WTC11 (cell line): Measurements from ENCODE around the gene FYN. TPM values are rescaled to one million over a fixed set of nuclear protein-coding genes. Genes with fewer than 3 reads are reported as not detected.

ENCODE experiments used
- ATAC-seq: fragments of 200-7000 bp; cut with Tn5 transposase; 2 replicates; pipeline ENCODE4 v1.10.0; 2021; ENCODE audit warnings: mild to moderate bottlenecking, moderate library complexity
- CTCF ChIA-PET: fragments of 300-600 bp; sonication (Branson Sonifier 250); formaldehyde crosslinking; loops from one replicate; lab custom pipeline; 2021; ENCODE audit warnings: antibody characterized with exemption; lab: Charles Lee
- POLR2A ChIA-PET: fragments of 350-600 bp; sonication (Branson Sonifier 250); formaldehyde crosslinking; loops from one replicate; lab custom pipeline; 2021; ENCODE audit warnings: antibody characterized with exemption; lab: Charles Lee
- DNase-seq: peaks from one replicate; pipeline ENCODE4 v3.0.0; 2021; ENCODE audit warnings: low spot score
- H3K27ac Mint-ChIP-seq: 2 replicates; pipeline ENCODE4 v1.8.0; 2021; ENCODE audit warnings: mixed read lengths
- H3K27me3 Mint-ChIP-seq: 2 replicates; pipeline ENCODE4 v1.8.0; 2021; ENCODE audit warnings: low read depth, mild to moderate bottlenecking, moderate library complexity, mixed read lengths
- H3K36me3 Mint-ChIP-seq: 2 replicates; pipeline ENCODE4 v1.8.0; 2021; ENCODE audit warnings: mixed read lengths
- H3K4me1 Mint-ChIP-seq: 2 replicates; pipeline ENCODE4 v1.8.0; 2022; ENCODE audit warnings: mixed read lengths
- H3K4me3 Mint-ChIP-seq: 2 replicates; pipeline ENCODE4 v1.8.0; 2021; ENCODE audit warnings: mild to moderate bottlenecking, moderate library complexity, mixed read lengths
- H3K9me3 Mint-ChIP-seq: 2 replicates; pipeline ENCODE4 v1.8.0; 2021; ENCODE audit warnings: mixed read lengths
- ATF1 ChIP-seq: sonication (generic); formaldehyde crosslinking; IDR thresholded peaks from 2 replicates; pipeline ENCODE4 v1.8.1; 2023; ENCODE audit warnings: mild to moderate bottlenecking, moderate library complexity, missing genetic modification reagents
- CDX4 ChIP-seq: fragments of 250-450 bp; sonication (Bioruptor Pico); IDR thresholded peaks from 2 replicates; pipeline ENCODE4 v1.9.0; 2021; ENCODE audit warnings: moderate library complexity, mild to moderate bottlenecking, inconsistent platforms, borderline replicate concordance
- ELF4 ChIP-seq: sonication (generic); formaldehyde crosslinking; IDR thresholded peaks from 2 replicates; pipeline ENCODE4 v1.8.1; 2022; ENCODE audit warnings: low read depth, mild to moderate bottlenecking, moderate library complexity, missing genetic modification reagents
- EMX1 ChIP-seq: fragments of 250-450 bp; sonication (Bioruptor Pico); IDR thresholded peaks from 2 replicates; pipeline ENCODE4 v1.8.0; 2021; ENCODE audit warnings: mild to moderate bottlenecking
- ESRRA ChIP-seq: sonication (generic); formaldehyde crosslinking; IDR thresholded peaks from 2 replicates; pipeline ENCODE4 v1.8.1; 2022; ENCODE audit warnings: mild to moderate bottlenecking, missing genetic modification reagents, borderline replicate concordance
- ETV6 ChIP-seq: sonication (generic); formaldehyde crosslinking; IDR thresholded peaks from 2 replicates; pipeline ENCODE4 v1.8.1; 2022; ENCODE audit warnings: mild to moderate bottlenecking, missing genetic modification reagents
- FOXK1 ChIP-seq: sonication (generic); formaldehyde crosslinking; IDR thresholded peaks from 2 replicates; pipeline ENCODE4 v1.8.0; 2022; ENCODE audit warnings: mild to moderate bottlenecking, moderate library complexity, missing genetic modification reagents
- FOXP1 ChIP-seq: sonication (generic); formaldehyde crosslinking; IDR thresholded peaks from 2 replicates; pipeline ENCODE4 v1.8.0; 2022; ENCODE audit warnings: missing genetic modification reagents, mild to moderate bottlenecking, moderate library complexity, borderline replicate concordance
- MXD4 ChIP-seq: fragments of 250-450 bp; sonication (Bioruptor Pico); IDR thresholded peaks from 2 replicates; pipeline ENCODE4 v1.8.0; 2021; ENCODE audit warnings: mild to moderate bottlenecking, moderate library complexity, borderline replicate concordance
- MYBL2 ChIP-seq: sonication (generic); formaldehyde crosslinking; IDR thresholded peaks from 2 replicates; pipeline ENCODE4 v1.8.1; 2023; ENCODE audit warnings: mild to moderate bottlenecking, moderate library complexity, missing genetic modification reagents
- NR1H2 ChIP-seq: sonication (generic); formaldehyde crosslinking; IDR thresholded peaks from 2 replicates; pipeline ENCODE4 v1.9.0; 2021; ENCODE audit warnings: mild to moderate bottlenecking, moderate library complexity, missing genetic modification reagents
- OVOL2 ChIP-seq: fragments of 250-450 bp; sonication (Bioruptor Pico); IDR thresholded peaks from 2 replicates; pipeline ENCODE4 v1.9.0; 2021; ENCODE audit warnings: mild to moderate bottlenecking, borderline replicate concordance
- PREB ChIP-seq: sonication (generic); formaldehyde crosslinking; IDR thresholded peaks from 2 replicates; pipeline ENCODE4 v1.8.1; 2022; ENCODE audit warnings: mild to moderate bottlenecking, missing genetic modification reagents, moderate library complexity, borderline replicate concordance
- RELA ChIP-seq: sonication (generic); formaldehyde crosslinking; IDR thresholded peaks from 2 replicates; pipeline ENCODE4 v1.8.1; 2022; ENCODE audit warnings: missing genetic modification reagents, mild to moderate bottlenecking, borderline replicate concordance
- STAT6 ChIP-seq: sonication (generic); formaldehyde crosslinking; conservative IDR thresholded peaks from 2 replicates; pipeline ENCODE4 v1.8.1; 2023; ENCODE audit warnings: mild to moderate bottlenecking, low read depth, missing genetic modification reagents, moderate library complexity
- TEAD1 ChIP-seq: sonication (generic); formaldehyde crosslinking; IDR thresholded peaks from 2 replicates; pipeline ENCODE4 v1.8.0; 2022; ENCODE audit warnings: mild to moderate bottlenecking, missing genetic modification reagents
- ZBTB21 ChIP-seq: sonication (generic); formaldehyde crosslinking; IDR thresholded peaks from 2 replicates; pipeline ENCODE4 v1.8.1; 2023; ENCODE audit warnings: mild to moderate bottlenecking, missing genetic modification reagents, borderline replicate concordance
- ZMAT4 ChIP-seq: fragments of 250-450 bp; sonication (Bioruptor Pico); IDR thresholded peaks from 2 replicates; pipeline ENCODE4 v1.9.0; 2021; ENCODE audit warnings: mild to moderate bottlenecking
- ZNF121 ChIP-seq: sonication (generic); formaldehyde crosslinking; IDR thresholded peaks from 2 replicates; pipeline ENCODE4 v1.8.0; 2023; ENCODE audit warnings: missing genetic modification reagents
- ZNF138 ChIP-seq: sonication (generic); formaldehyde crosslinking; conservative IDR thresholded peaks from 2 replicates; pipeline ENCODE4 v1.8.1; 2022; ENCODE audit warnings: mild to moderate bottlenecking, moderate library complexity, missing genetic modification reagents
- ZNF416 ChIP-seq: fragments of 250-450 bp; sonication (Bioruptor Pico); IDR thresholded peaks from 2 replicates; pipeline ENCODE4 v1.9.0; 2021; ENCODE audit warnings: mild to moderate bottlenecking, inconsistent platforms
- total RNA-seq: library from RNA; stranded (reverse); gene quantifications from 3 replicates; pipeline ENCODE4 v1.2.3, GENCODE V29; 2021
- TF ChIP-seq, protein P1 (sequence below): sonication (generic); formaldehyde crosslinking; conservative IDR thresholded peaks from 2 replicates; pipeline ENCODE4 v1.8.1; 2022; ENCODE audit warnings: mild to moderate bottlenecking, missing genetic modification reagents
- TF ChIP-seq, protein P2 (sequence below): sonication (generic); formaldehyde crosslinking; IDR thresholded peaks from 2 replicates; pipeline ENCODE4 v1.8.0; 2022; ENCODE audit warnings: mild to moderate bottlenecking, missing genetic modification reagents
- TF ChIP-seq, protein P3 (sequence below): fragments of 250-450 bp; sonication (Bioruptor Pico); IDR thresholded peaks from 2 replicates; pipeline ENCODE4 v1.8.0; 2021; ENCODE audit warnings: mild to moderate bottlenecking
- TF ChIP-seq, protein P4 (sequence below): sonication (generic); formaldehyde crosslinking; IDR thresholded peaks from 2 replicates; pipeline ENCODE4 v1.8.1; 2023; ENCODE audit warnings: mild to moderate bottlenecking, missing genetic modification reagents, moderate library complexity

Gene FYN
- total RNA-seq, 1 experiment from 2014 or later, result 63.9 TPM

DNA sequence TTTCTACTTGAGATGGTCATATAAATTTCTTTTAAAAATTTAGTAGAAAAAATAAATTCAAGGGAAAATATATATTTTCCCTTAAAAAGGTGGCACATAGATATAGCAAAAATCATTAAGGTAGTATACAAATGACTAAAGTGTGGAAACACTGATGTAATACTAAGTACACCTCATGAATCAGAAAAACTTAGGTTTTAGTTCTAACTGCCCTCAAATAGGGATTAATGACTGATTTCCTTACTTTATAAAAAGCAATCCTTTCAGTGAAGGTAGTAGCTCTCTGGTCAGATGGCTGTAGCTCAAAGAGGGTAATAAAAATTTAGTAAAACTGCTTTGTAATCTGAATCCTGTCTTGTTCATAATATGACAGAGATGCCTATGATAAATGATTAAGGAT, 63.5 kb downstream of the FYN start (continued):
- TF ChIP-seq CDX4 (CRISPR knock-in tag) (no peak), STAT6 (CRISPR knock-in tag) (no peak), RELA (CRISPR knock-in tag) (no peak), ATF1 (no peak), PREB (CRISPR knock-in tag) (no peak), MXD4 (no peak), FOXP1 (no peak), ETV6 (CRISPR knock-in tag) (no peak)
- TF ChIP-seq, protein P1, sequence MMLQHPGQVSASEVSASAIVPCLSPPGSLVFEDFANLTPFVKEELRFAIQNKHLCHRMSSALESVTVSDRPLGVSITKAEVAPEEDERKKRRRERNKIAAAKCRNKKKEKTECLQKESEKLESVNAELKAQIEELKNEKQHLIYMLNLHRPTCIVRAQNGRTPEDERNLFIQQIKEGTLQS, result no peak
- TF ChIP-seq, protein P2, sequence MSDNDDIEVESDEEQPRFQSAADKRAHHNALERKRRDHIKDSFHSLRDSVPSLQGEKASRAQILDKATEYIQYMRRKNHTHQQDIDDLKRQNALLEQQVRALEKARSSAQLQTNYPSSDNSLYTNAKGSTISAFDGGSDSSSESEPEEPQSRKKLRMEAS (CRISPR knock-in tag), result no peak

- H3K4me1 Mint-ChIP-seq, result peaks cover 34% of the 10 kb centered on the region
- TF ChIP-seq FOXK1, result no peak
- TF ChIP-seq, protein P3, sequence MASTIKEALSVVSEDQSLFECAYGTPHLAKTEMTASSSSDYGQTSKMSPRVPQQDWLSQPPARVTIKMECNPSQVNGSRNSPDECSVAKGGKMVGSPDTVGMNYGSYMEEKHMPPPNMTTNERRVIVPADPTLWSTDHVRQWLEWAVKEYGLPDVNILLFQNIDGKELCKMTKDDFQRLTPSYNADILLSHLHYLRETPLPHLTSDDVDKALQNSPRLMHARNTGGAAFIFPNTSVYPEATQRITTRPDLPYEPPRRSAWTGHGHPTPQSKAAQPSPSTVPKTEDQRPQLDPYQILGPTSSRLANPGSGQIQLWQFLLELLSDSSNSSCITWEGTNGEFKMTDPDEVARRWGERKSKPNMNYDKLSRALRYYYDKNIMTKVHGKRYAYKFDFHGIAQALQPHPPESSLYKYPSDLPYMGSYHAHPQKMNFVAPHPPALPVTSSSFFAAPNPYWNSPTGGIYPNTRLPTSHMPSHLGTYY (CRISPR knock-in tag), result no peak
- no peak for TF ChIP-seq ZNF138 (CRISPR knock-in tag)
- TF ChIP-seq, protein P4, sequence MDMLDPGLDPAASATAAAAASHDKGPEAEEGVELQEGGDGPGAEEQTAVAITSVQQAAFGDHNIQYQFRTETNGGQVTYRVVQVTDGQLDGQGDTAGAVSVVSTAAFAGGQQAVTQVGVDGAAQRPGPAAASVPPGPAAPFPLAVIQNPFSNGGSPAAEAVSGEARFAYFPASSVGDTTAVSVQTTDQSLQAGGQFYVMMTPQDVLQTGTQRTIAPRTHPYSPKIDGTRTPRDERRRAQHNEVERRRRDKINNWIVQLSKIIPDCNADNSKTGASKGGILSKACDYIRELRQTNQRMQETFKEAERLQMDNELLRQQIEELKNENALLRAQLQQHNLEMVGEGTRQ (CRISPR knock-in tag), result no peak
- no peak for TF ChIP-seq MYBL2
- H3K9me3 Mint-ChIP-seq, result no peaks in the 10 kb centered on the region
- no peak overlapping the region for H3K27ac Mint-ChIP-seq
- no peak for ATAC-seq
- POLR2A ChIA-PET, result no interaction called here
- no peak for DNase-seq
- CTCF ChIA-PET, result no interaction called here
- H3K27me3 Mint-ChIP-seq, result no peaks in the 10 kb centered on the region
- H3K36me3 Mint-ChIP-seq, result no peaks in the 10 kb centered on the region
- no peak overlapping the region for H3K4me3 Mint-ChIP-seq
These were observed 64.0 kb downstream of the FYN start for GRCh38 chr6:111809264-111809663.

DNA sequence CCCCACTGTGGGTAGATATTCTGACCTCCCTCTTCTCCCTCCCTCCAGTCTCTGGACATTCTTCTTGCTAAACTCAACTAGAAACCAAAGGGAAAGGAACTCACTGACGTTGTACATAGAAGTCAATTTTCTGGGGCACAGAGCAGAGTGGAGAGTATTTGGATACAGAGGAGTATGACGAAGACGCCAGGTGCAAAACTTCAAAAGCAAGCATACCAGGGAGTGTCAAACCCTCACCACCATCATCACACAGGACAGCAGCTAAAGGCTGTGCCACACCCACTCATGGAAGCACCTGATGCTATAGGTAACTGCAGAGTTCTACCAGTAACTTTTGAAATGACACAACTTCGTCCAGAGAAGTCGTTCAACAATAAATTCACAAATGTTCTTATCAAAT, 64.8 kb downstream of the FYN start:
- POLR2A ChIA-PET, result no interaction called here
- TF ChIP-seq NR1H2 (CRISPR knock-in tag) (no peak), OVOL2 (CRISPR knock-in tag) (no peak), EMX1 (CRISPR knock-in tag) (no peak), ZBTB21 (CRISPR knock-in tag) (no peak), ELF4 (CRISPR knock-in tag) (no peak), ZMAT4 (CRISPR knock-in tag) (no peak), ZNF416 (no peak), ESRRA (CRISPR knock-in tag) (no peak), ZNF138 (CRISPR knock-in tag) (no peak), ZNF121 (no peak), CDX4 (CRISPR knock-in tag) (no peak), TEAD1 (no peak)

More for the DNA sequence above, 64.8 kb downstream of the FYN start:
- ATAC-seq, result no peak
- CTCF ChIA-PET, result no interaction called here
- Mint-ChIP-seq H3K4me3 (no peak overlapping the region), H3K36me3 (no peaks in the 10 kb centered on the region), H3K27me3 (no peaks in the 10 kb centered on the region), H3K9me3 (no peaks in the 10 kb centered on the region), H3K4me1 (peaks cover 28% of the 10 kb centered on the region), H3K27ac (no peak overlapping the region)
- no peak for DNase-seq
